A549 (cell line): ENCODE results near the gene TUBA4B. TPM values are rescaled to one million over a fixed set of nuclear protein-coding genes. Genes with fewer than 3 reads are reported as not detected.
A peak's percentile ranks its signal among the peaks of the same experiment; 100 is the strongest.

ENCODE experiments used
- ATAC-seq, 2 experiments: fragments of 200-7000 bp in 1 of 2; fragments of >200 bp in 1 of 2; cut with Nextera tagmentation in 1 of 2; cut with Tn5 transposase in 1 of 2; 3 replicates each; pipeline versions ENCODE4 v1.8.0 to v1.9.1; 2018 to 2020; ENCODE audit warnings: mild to moderate bottlenecking in 1 of 2, moderate library complexity in 1 of 2
- CTCF ChIA-PET: fragments of 300-600 bp; sonication (Branson Sonifier 250); formaldehyde crosslinking; extraction: SDS; loops from one replicate; lab custom pipeline; 2021; ENCODE audit warnings: antibody characterized with exemption, inconsistent platforms; lab: Yijun Ruan, JAX
- POLR2A ChIA-PET: fragments of 350-600 bp; formaldehyde crosslinking; extraction: SDS; loops from one replicate; lab custom pipeline; 2021; ENCODE audit warnings: antibody characterized with exemption, inconsistent platforms; lab: Yijun Ruan, JAX
- DNase-seq, 2 experiments: peaks; one replicate each; pipeline versions ENCODE4 v3.0.0 to v3.0.0-alpha.2; 2011 to 2016; ENCODE audit warnings: low read depth in 1 of 2, low spot score in 1 of 2
- FAIRE-seq: peaks from 2 replicates; lab custom pipeline; 2011; peaks lifted over from hg19 to GRCh38; lab: Jason Lieb, UNC
- H3K27ac ChIP-seq, 2 experiments: fragments of >200 bp; sonication (Bioruptor Twin); formaldehyde crosslinking; 3 replicates each; pipeline ENCODE4 v1.5.1; 2016 to 2017
- H3K4me1 ChIP-seq: fragments of >200 bp; sonication (Bioruptor Twin); formaldehyde crosslinking; 3 replicates; pipeline ENCODE4 v1.6.1; 2016
- H3K4me2 ChIP-seq: fragments of >200 bp; sonication (Bioruptor Twin); formaldehyde crosslinking; 3 replicates; pipeline ENCODE4 v1.6.1; 2016
- H3K4me3 ChIP-seq: fragments of >200 bp; sonication (Bioruptor Twin); formaldehyde crosslinking; 3 replicates; pipeline ENCODE4 v1.5.1; 2016
- H3K9me3 ChIP-seq: fragments of >200 bp; sonication (Bioruptor Twin); formaldehyde crosslinking; 3 replicates; pipeline ENCODE4 v1.6.1; 2016
- ATOH8 ChIP-seq: fragments of 250-450 bp; sonication (Bioruptor Pico); IDR thresholded peaks from 2 replicates; pipeline ENCODE4 v1.5.0; 2020; ENCODE audit warnings: low read depth, mild to moderate bottlenecking, moderate library complexity
- BCL3 ChIP-seq: fragments of >200 bp; sonication (Bioruptor Twin); formaldehyde crosslinking; IDR thresholded peaks from 3 replicates; pipeline ENCODE4 v1.6.1; 2016
- BHLHE40 ChIP-seq: IDR thresholded peaks from 2 replicates; pipeline ENCODE4 v1.6.1; 2012; ENCODE audit warnings: low read depth, low read length, inconsistent platforms
- CBX8 ChIP-seq: fragments of 200-600 bp; sonication (generic); IDR thresholded peaks from 2 replicates; pipeline ENCODE4 v1.6.1; 2016
- E2F6 ChIP-seq: IDR thresholded peaks from 2 replicates; pipeline ENCODE4 v1.6.1; 2012; ENCODE audit warnings: low read depth, borderline replicate concordance
- EHMT2 ChIP-seq: fragments of 200-600 bp; sonication (generic); IDR thresholded peaks from 2 replicates; pipeline ENCODE4 v1.6.1; 2016; ENCODE audit warnings: antibody characterized with exemption, low read depth, mild to moderate bottlenecking, moderate library complexity
- EP300 ChIP-seq, 2 experiments: fragments of >200 bp; sonication (Bioruptor Twin); formaldehyde crosslinking; IDR thresholded peaks; 2 replicates in 1 of 2; 3 replicates in 1 of 2; pipeline ENCODE4 v1.6.1; 2016 to 2017
- FOSL2 ChIP-seq, 2 experiments: fragments of 450-650 bp in 1 of 2; fragments of >200 bp in 1 of 2; sonication (Bioruptor Twin) in 1 of 2; formaldehyde crosslinking; IDR thresholded peaks; 2 replicates each; pipeline versions ENCODE4 v1.5.0 to v1.6.1; 2016 to 2020; ENCODE audit warnings: mild to moderate bottlenecking in 1 of 2, moderate library complexity in 1 of 2
- HDAC2 ChIP-seq: fragments of 200-600 bp; sonication (generic); IDR thresholded peaks from 2 replicates; pipeline ENCODE4 v1.6.1; 2016
- HES2 ChIP-seq: fragments of >200 bp; sonication (Bioruptor Twin); formaldehyde crosslinking; IDR thresholded peaks from 2 replicates; pipeline ENCODE4 v1.6.1; 2016
- HOXA7 ChIP-seq: fragments of 250-450 bp; sonication (Bioruptor Pico); IDR thresholded peaks from 2 replicates; pipeline ENCODE4 v1.5.0; 2020; ENCODE audit warnings: mild to moderate bottlenecking, moderate library complexity
- HOXB13 ChIP-seq: fragments of 250-450 bp; sonication (Bioruptor Pico); IDR thresholded peaks from 2 replicates; pipeline ENCODE4 v1.5.0; 2020; ENCODE audit warnings: low read depth, mild to moderate bottlenecking, moderate library complexity
- HOXB5 ChIP-seq: fragments of 250-450 bp; sonication (Bioruptor Pico); IDR thresholded peaks from 2 replicates; pipeline ENCODE4 v1.5.0; 2020; ENCODE audit warnings: mild to moderate bottlenecking, moderate library complexity
- JUNB ChIP-seq: fragments of >200 bp; sonication (Bioruptor Twin); formaldehyde crosslinking; IDR thresholded peaks from 2 replicates; pipeline ENCODE4 v1.6.1; 2016
- KDM1A ChIP-seq: fragments of 200-600 bp; sonication (generic); IDR thresholded peaks from 2 replicates; pipeline ENCODE4 v1.6.1; 2016; ENCODE audit warnings: low read depth, mild to moderate bottlenecking
- MAFK ChIP-seq: fragments of 450-650 bp; IDR thresholded peaks from 2 replicates; pipeline ENCODE4 v1.6.1; 2014; ENCODE audit not compliant: partially characterized antibody
- MAX ChIP-seq: IDR thresholded peaks from 2 replicates; pipeline ENCODE4 v1.6.1; 2012
- NPAS2 ChIP-seq: fragments of 250-450 bp; sonication (Bioruptor Pico); IDR thresholded peaks from 2 replicates; pipeline ENCODE4 v1.8.0; 2022; ENCODE audit warnings: mild to moderate bottlenecking, moderate library complexity, borderline replicate concordance
- NR3C1 ChIP-seq: fragments of >200 bp; sonication (Bioruptor Twin); formaldehyde crosslinking; IDR thresholded peaks from 3 replicates; pipeline ENCODE4 v1.6.1; 2017
- POLR2AphosphoS2 ChIP-seq: conservative IDR thresholded peaks from 2 replicates; pipeline ENCODE4 v1.6.1; 2012; ENCODE audit warnings: low read length, improper control_type of control experiment, inconsistent platforms
- RAD21 ChIP-seq, 2 experiments: fragments of >200 bp in 1 of 2; sonication (Bioruptor Twin) in 1 of 2; formaldehyde crosslinking in 1 of 2; IDR thresholded peaks in 1 of 2; conservative IDR thresholded peaks in 1 of 2; 2 replicates in 1 of 2; 3 replicates in 1 of 2; pipeline ENCODE4 v1.6.1; 2012 to 2018; ENCODE audit warnings: inconsistent platforms in 1 of 2
- RNF2 ChIP-seq: fragments of 200-600 bp; sonication (generic); IDR thresholded peaks from 2 replicates; pipeline ENCODE4 v1.6.1; 2016; ENCODE audit warnings: low read depth, mild to moderate bottlenecking, antibody characterized with exemption, moderate library complexity, borderline replicate concordance
- SMC3 ChIP-seq: fragments of >200 bp; sonication (Bioruptor Twin); formaldehyde crosslinking; IDR thresholded peaks from 3 replicates; pipeline ENCODE4 v1.6.1; 2018; ENCODE audit warnings: inconsistent platforms
- SREBF2 ChIP-seq: fragments of 450-650 bp; IDR thresholded peaks from 2 replicates; pipeline ENCODE4 v1.6.1; 2014; ENCODE audit warnings: mild to moderate bottlenecking, moderate library complexity
- ZSCAN20 ChIP-seq: fragments of 250-450 bp; sonication (Bioruptor Pico); IDR thresholded peaks from 2 replicates; pipeline ENCODE4 v1.8.0; 2022; ENCODE audit warnings: mild to moderate bottlenecking, moderate library complexity
- WGBS: methylation state at CpG from one replicate; pipeline ENCODE4 v1.1.6; 2017; ENCODE audit errors: missing lambda C conversion rate; 5-methylcytosine and 5-hydroxymethylcytosine counted together
- polyA plus RNA-seq, 4 experiments: library from polyadenylated mRNA; depleted of rRNA in 3 of 4; stranded (reverse); fragments of >200 nt; fragmentation: RNase III in 1 of 4; extraction: RNeasy Plus Mini Kit Qiagen cat#74134 plus additional on column Dnase treatment in 1 of 4; gene quantifications; 2 replicates in 3 of 4; 3 replicates in 1 of 4; pipeline ENCODE4 v1.2.3, GENCODE V29; 2011 to 2017

The TUBA4B gene
- polyA plus RNA-seq, 2 of the 4 experiments (the other 2 are of a cell fraction) = 0.71 to 0.94 TPM

- TF ChIP-seq MAX (no peak), KDM1A (no peak), RNF2 (no peak), JUNB (no peak), HES2 (no peak), EHMT2 (no peak), HDAC2 (no peak), ZSCAN20 (CRISPR knock-in tag) (no peak), CBX8 (no peak), SREBF2 (no peak), POLR2AphosphoS2 (no peak), ATOH8 (no peak), RAD21 (conservative IDR thresholded peaks at IDR 0.05 in 1 of 2, IDR thresholded peaks at IDR 0.05 in 1 of 2) (no peak)
- FAIRE-seq (no peak), DNase-seq (no peak), ATAC-seq (no peak)
- Histone ChIP-seq H3K4me3 (no peak overlapping the region), H3K4me2 (no peak overlapping the region), H3K4me1 (peaks cover 33% of the 10 kb centered on the region), H3K27ac (no peak overlapping the region), H3K9me3 (no peaks in the 10 kb centered on the region)
- ChIA-PET POLR2A (interaction anchor here (1.8 kb wide), 1 partner anchor 64 kb away, joined by 8 read pairs; no protein-coding TSS in a partner anchor), CTCF (interaction anchor here (0.5 to 16.2 kb wide), 6 partner anchors 12 to 123 kb away, joined by 3 to 540 read pairs (median 4); partner anchors contain the start of genes TUBA4A and TUBA4B)
- 85% methylated on average over 5 of the region's 5 CpGs for WGBS
Measured at GRCh38 chr2:219282375-219282774, 29.3 kb downstream of the TUBA4B start.

- H3K9me3 ChIP-seq = no peaks in the 10 kb centered on the region
- no peak overlapping the region for H3K4me2 ChIP-seq
- ATAC-seq (no peak), FAIRE-seq (no peak), DNase-seq (no peak)
- peaks cover 27% of the 10 kb centered on the region for H3K4me1 ChIP-seq
- no peak overlapping the region for H3K4me3 ChIP-seq
- no peak overlapping the region for H3K27ac ChIP-seq
- no peak for TF ChIP-seq MAX
- no peak for TF ChIP-seq HOXA7
- no peak for TF ChIP-seq HOXB13 (CRISPR knock-in tag)
- no peak for TF ChIP-seq SMC3
- no peak for TF ChIP-seq FOSL2 (IDR thresholded peaks at IDR 0.05)
- TF ChIP-seq FOSL2 (CRISPR knock-in tag; IDR thresholded peaks at IDR 0.05) = no peak
- WGBS = 91% methylated on average over 17 of the region's 17 CpGs
- ChIA-PET POLR2A (interaction anchor here (1.8 kb wide), 1 partner anchor 65 kb away, joined by 8 read pairs; no protein-coding TSS in a partner anchor), CTCF (interaction anchor here (0.5 to 16.2 kb wide), 4 partner anchors 12 to 123 kb away, joined by 3 to 540 read pairs (median 4); no protein-coding TSS in a partner anchor)
Measured at GRCh38 chr2:219282943-219283581, 30.0 kb downstream of the TUBA4B start.

- ATAC-seq (no peak), DNase-seq (no peak), FAIRE-seq (no peak)
- H3K4me2 ChIP-seq = no peak overlapping the region
- H3K9me3 ChIP-seq = no peaks in the 10 kb centered on the region
- TF ChIP-seq E2F6 (no peak), RAD21 (conservative IDR thresholded peaks at IDR 0.05 in 1 of 2, IDR thresholded peaks at IDR 0.05 in 1 of 2) (no peak), NR3C1 (no peak), NPAS2 (no peak), BHLHE40 (no peak), BCL3 (no peak), MAFK (no peak), HOXB5 (CRISPR knock-in tag) (no peak), EP300 (IDR thresholded peaks at IDR 0.05) (no peak)
- H3K4me3 ChIP-seq = no peak overlapping the region
- 0 out of 6 replicates have a peak overlapping the region, but pooled peaks of 1 of the 2 experiments have one; percentile 21 for H3K27ac ChIP-seq
- ChIA-PET CTCF (interaction anchor here (0.9 to 16.2 kb wide), 5 partner anchors 7 to 114 kb away, joined by 3 to 540 read pairs (median 7); partner anchors contain the start of gene DNAJB2), POLR2A (interaction anchor here (1.0 kb wide), 1 partner anchor 10 kb away, joined by 5 read pairs; no protein-coding TSS in a partner anchor)
- peaks cover 26% of the 10 kb centered on the region for H3K4me1 ChIP-seq
- WGBS = 93% methylated on average over 10 of the region's 16 CpGs
Measured at GRCh38 chr2:219284501-219285372, 31.7 kb downstream of the TUBA4B start.
